ENCODE results near the gene DIP2A.
A peak's percentile ranks its signal among the peaks of the same experiment; 100 is the strongest.

Gene DIP2A

DNA sequence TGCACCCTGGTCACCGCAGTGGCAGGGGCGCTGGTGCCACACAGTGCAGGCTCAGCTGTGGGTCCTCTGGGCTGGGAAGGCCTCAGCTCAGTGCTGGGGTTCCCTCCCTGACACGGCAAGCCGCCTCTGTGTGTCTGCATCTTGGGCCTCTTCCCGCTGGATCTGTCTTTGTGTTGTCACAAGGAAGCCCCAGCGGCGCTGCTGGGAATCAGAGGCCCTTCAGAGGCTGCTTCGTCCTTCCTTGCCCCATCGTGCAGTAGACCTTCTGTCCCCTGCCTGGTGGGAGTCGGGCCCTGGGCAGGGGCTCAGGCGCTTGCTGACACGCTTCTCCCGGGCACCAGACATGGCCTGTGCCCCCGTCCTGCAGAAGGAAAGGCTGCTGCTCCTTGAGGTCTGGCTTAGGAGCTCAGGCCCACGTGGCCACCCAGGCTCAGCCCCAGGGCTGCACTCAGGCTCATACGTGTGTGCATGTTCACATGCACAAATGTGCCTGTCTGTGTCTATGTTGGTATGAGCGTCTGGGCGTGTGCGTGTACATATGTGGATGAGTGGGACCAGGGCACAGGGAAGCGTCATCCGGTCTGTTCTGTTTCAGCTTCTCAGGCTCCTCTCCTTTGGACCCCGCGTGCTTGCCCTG is 24.3 kb upstream of the DIP2A start:
- H2BK12ac ChIP-seq (ENCODE audit: low read length), result no peak overlapping the region
- no peak overlapping the region for H4K8ac ChIP-seq (ENCODE audit: low read depth, low read length)
- H3K4me1 ChIP-seq (ENCODE audit: control insufficient read depth in 2 of 2, insufficient read depth in 1 of 2, low read depth in 1 of 2, low read length in 2 of 2), result peaks cover 4 to 6% of the 10 kb centered on the region in 2 donors
- no CpG with 5 or more reads among the region's 23 CpGs for WGBS, 2 donors (ENCODE audit: extremely low coverage in 2 of 2, insufficient read length in 2 of 2, insufficient replicate concordance in 1 of 2)
- peak overlapping the region in 1 of 2 donors; percentile 9 for H3K4me3 ChIP-seq (ENCODE audit: low read length in 2 of 2)
- H3K36me3 ChIP-seq (replicated peaks in 1 of 2; ENCODE audit: control insufficient read depth in 2 of 2, insufficient read depth in 2 of 2, low read length in 2 of 2), result peaks cover 50 to 97% of the 10 kb centered on the region in 2 donors
- H4K91ac ChIP-seq (ENCODE audit: low read depth, low read length, poor library complexity), result no peak overlapping the region
- H3K18ac ChIP-seq (ENCODE audit: low read length), result peak overlapping the region; percentile 28
- H3K79me1 ChIP-seq (ENCODE audit: low read depth, low read length), result peaks cover 4% of the 10 kb centered on the region
- H3K9me3 ChIP-seq (replicated peaks in 1 of 2; ENCODE audit: control insufficient read depth in 2 of 2, insufficient read depth in 1 of 2, low read depth in 1 of 2, low read length in 2 of 2), result peaks cover 0 to 2% of the 10 kb centered on the region in 2 donors
- no peak overlapping the region for H2BK5ac ChIP-seq (ENCODE audit: low read length)
- no peaks in the 10 kb centered on the region for H3K27me3 ChIP-seq (ENCODE audit: control insufficient read depth in 3 of 3, insufficient read depth in 3 of 3, low read depth in 1 of 3, low read length in 3 of 3)
- no peak overlapping the region for H2AFZ ChIP-seq (ENCODE audit: low read length)
- no peak overlapping the region for H2BK120ac ChIP-seq (ENCODE audit: low read depth, low read length)
- no peak overlapping the region for H3K14ac ChIP-seq (ENCODE audit: low read length)
- H2AK5ac ChIP-seq (ENCODE audit: low read depth, low read length), result no peak overlapping the region
- H3K27ac ChIP-seq (replicated peaks; ENCODE audit: low read length), result no peak overlapping the region
- peak overlapping the region; percentile 55 for H3K23ac ChIP-seq (ENCODE audit: low read depth, low read length, poor library complexity)
- H2BK15ac ChIP-seq (ENCODE audit: low read length), result no peak overlapping the region
- no peak overlapping the region for H3K9ac ChIP-seq (ENCODE audit: low read depth, low read length, poor library complexity)
- no peak overlapping the region for H3K4me2 ChIP-seq (ENCODE audit: insufficient read depth, low read length, poor library complexity, severe bottlenecking)
- DNase-seq (ENCODE audit: low spot score), result no peak
- H3K4ac ChIP-seq (ENCODE audit: low read length), result no peak overlapping the region

DNA sequence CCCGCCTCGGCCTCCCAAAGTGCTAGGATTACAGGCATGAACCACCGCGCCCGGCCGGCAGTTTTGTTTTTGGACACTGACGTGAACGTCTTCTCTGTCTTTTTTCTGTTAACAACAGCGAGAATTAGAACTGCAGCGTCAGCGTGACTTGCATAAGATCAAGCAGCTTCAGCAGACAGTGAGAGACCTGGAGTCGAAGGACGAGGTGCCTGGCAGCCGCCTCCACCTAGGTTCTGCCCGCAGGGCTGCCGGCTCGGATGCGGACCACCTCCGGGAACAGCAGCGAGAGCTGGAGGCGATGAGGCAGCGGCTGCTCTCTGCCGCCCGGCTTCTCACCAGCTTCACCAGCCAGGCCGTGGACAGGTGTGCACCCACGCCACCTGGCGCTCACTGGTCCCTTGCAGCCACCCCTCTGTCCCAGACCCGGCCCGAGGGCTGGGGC is 22.9 kb upstream of the DIP2A start:
- Histone ChIP-seq H4K8ac (ENCODE audit: low read depth, low read length) (no peak overlapping the region), H3K4me1 (ENCODE audit: control insufficient read depth in 2 of 2, insufficient read depth in 1 of 2, low read depth in 1 of 2, low read length in 2 of 2) (peaks cover 4 to 6% of the 10 kb centered on the region in 2 donors), H3K27me3 (ENCODE audit: control insufficient read depth in 3 of 3, insufficient read depth in 3 of 3, low read depth in 1 of 3, low read length in 3 of 3) (no peaks in the 10 kb centered on the region), H3K18ac (ENCODE audit: low read length) (no peak overlapping the region), H3K9ac (ENCODE audit: low read depth, low read length, poor library complexity) (no peak overlapping the region), H3K9me3 (replicated peaks in 1 of 2; ENCODE audit: control insufficient read depth in 2 of 2, insufficient read depth in 1 of 2, low read depth in 1 of 2, low read length in 2 of 2) (peaks cover 0 to 2% of the 10 kb centered on the region in 2 donors), H3K14ac (ENCODE audit: low read length) (no peak overlapping the region), H3K79me1 (ENCODE audit: low read depth, low read length) (peaks cover 3% of the 10 kb centered on the region), H3K27ac (replicated peaks; ENCODE audit: low read length) (no peak overlapping the region), H2AK5ac (ENCODE audit: low read depth, low read length) (no peak overlapping the region), H3K36me3 (replicated peaks in 1 of 2; ENCODE audit: control insufficient read depth in 2 of 2, insufficient read depth in 2 of 2, low read length in 2 of 2) (peaks cover 48 to 97% of the 10 kb centered on the region in 2 donors), H2AFZ (ENCODE audit: low read length) (no peak overlapping the region), H2BK5ac (ENCODE audit: low read length) (no peak overlapping the region), H3K4ac (ENCODE audit: low read length) (no peak overlapping the region), H2BK12ac (ENCODE audit: low read length) (no peak overlapping the region), H3K4me2 (ENCODE audit: insufficient read depth, low read length, poor library complexity, severe bottlenecking) (no peak overlapping the region), H2BK15ac (ENCODE audit: low read length) (no peak overlapping the region), H2BK120ac (ENCODE audit: low read depth, low read length) (no peak overlapping the region), H3K23ac (ENCODE audit: low read depth, low read length, poor library complexity) (peak overlapping the region; percentile 43), H4K91ac (ENCODE audit: low read depth, low read length, poor library complexity) (no peak overlapping the region), H3K4me3 (ENCODE audit: low read length in 2 of 2) (no peak overlapping the region)
- no CpG with 5 or more reads among the region's 29 CpGs for WGBS, 2 donors (ENCODE audit: extremely low coverage in 2 of 2, insufficient read length in 2 of 2, insufficient replicate concordance in 1 of 2)
- DNase-seq (ENCODE audit: low spot score), result no peak

DNA sequence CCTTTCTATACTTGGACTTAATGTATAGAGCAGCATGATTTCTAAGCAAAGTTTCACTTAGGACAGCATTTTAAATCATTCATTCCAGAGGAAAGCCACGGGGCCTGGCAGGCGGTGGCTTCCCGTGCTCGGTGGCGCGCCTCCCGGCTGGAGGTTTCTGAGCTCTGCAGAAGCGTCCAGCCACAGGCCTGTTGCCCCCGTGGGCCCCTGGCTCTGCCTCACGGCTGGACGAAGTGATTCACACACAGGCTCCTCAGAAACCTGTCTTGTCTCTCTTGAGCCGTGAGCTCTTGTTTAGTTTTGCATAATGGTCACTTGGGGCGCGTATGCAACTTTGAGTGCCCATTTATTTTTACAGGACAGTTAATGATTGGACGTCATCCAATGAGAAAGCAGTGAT is 22.1 kb upstream of the DIP2A start:
- peaks cover 3% of the 10 kb centered on the region for H3K79me1 ChIP-seq (ENCODE audit: low read depth, low read length)
- H3K27ac ChIP-seq (replicated peaks; ENCODE audit: low read length), result no peak overlapping the region
- no peak overlapping the region for H2AFZ ChIP-seq (ENCODE audit: low read length)
- no peak overlapping the region for H2BK12ac ChIP-seq (ENCODE audit: low read length)
- peak overlapping the region; percentile 13 for H2BK5ac ChIP-seq (ENCODE audit: low read length)
- no peak overlapping the region for H3K4ac ChIP-seq (ENCODE audit: low read length)
- no peak overlapping the region for H3K9ac ChIP-seq (ENCODE audit: low read depth, low read length, poor library complexity)
- H3K4me1 ChIP-seq (ENCODE audit: control insufficient read depth in 2 of 2, insufficient read depth in 1 of 2, low read depth in 1 of 2, low read length in 2 of 2), result peaks cover 4 to 6% of the 10 kb centered on the region in 2 donors
- peaks cover 48 to 97% of the 10 kb centered on the region in 2 donors for H3K36me3 ChIP-seq (replicated peaks in 1 of 2; ENCODE audit: control insufficient read depth in 2 of 2, insufficient read depth in 2 of 2, low read length in 2 of 2)
- H4K8ac ChIP-seq (ENCODE audit: low read depth, low read length), result no peak overlapping the region
- DNase-seq (ENCODE audit: low spot score), result no peak
- H3K14ac ChIP-seq (ENCODE audit: low read length), result no peak overlapping the region
- no peak overlapping the region for H2BK15ac ChIP-seq (ENCODE audit: low read length)
- H3K18ac ChIP-seq (ENCODE audit: low read length), result no peak overlapping the region
- no CpG with 5 or more reads among the region's 15 CpGs for WGBS, 2 donors (ENCODE audit: extremely low coverage in 2 of 2, insufficient read length in 2 of 2, insufficient replicate concordance in 1 of 2)
- H3K4me3 ChIP-seq (ENCODE audit: low read length in 2 of 2), result no peak overlapping the region
- no peaks in the 10 kb centered on the region for H3K27me3 ChIP-seq (ENCODE audit: control insufficient read depth in 3 of 3, insufficient read depth in 3 of 3, low read depth in 1 of 3, low read length in 3 of 3)
- no peak overlapping the region for H2AK5ac ChIP-seq (ENCODE audit: low read depth, low read length)
- H3K9me3 ChIP-seq (replicated peaks in 1 of 2; ENCODE audit: control insufficient read depth in 2 of 2, insufficient read depth in 1 of 2, low read depth in 1 of 2, low read length in 2 of 2), result peaks cover 0 to 4% of the 10 kb centered on the region in 2 donors
- no peak overlapping the region for H2BK120ac ChIP-seq (ENCODE audit: low read depth, low read length)
- H3K4me2 ChIP-seq (ENCODE audit: insufficient read depth, low read length, poor library complexity, severe bottlenecking), result no peak overlapping the region
- no peak overlapping the region for H3K23ac ChIP-seq (ENCODE audit: low read depth, low read length, poor library complexity)
- no peak overlapping the region for H4K91ac ChIP-seq (ENCODE audit: low read depth, low read length, poor library complexity)

DNA sequence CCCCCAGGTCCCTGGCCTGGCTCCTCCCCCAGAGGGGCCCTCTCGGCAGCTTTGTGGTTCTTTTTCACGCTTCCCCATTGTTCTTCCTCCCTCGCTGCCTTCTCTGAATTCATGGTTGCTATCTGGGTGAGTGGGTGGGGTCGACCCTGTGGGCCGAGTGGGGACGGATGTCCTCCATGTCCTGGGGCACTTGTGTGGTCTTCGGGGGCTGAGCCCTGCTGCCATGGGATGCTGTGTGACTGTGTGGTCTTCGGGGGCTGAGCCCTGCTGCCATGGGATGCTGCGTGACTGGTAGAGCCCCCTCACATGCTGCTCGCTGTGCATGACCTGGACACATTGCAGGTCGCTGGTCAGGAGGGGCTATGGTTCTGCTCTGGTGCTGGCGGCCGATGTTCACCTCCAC is 21.6 kb upstream of the DIP2A start:
- Histone ChIP-seq H3K14ac (ENCODE audit: low read length) (no peak overlapping the region), H2BK12ac (ENCODE audit: low read length) (peak overlapping the region; percentile 41), H3K4me3 (ENCODE audit: low read length in 2 of 2) (peak overlapping the region in 1 of 2 donors; percentile 65), H2BK120ac (ENCODE audit: low read depth, low read length) (no peak overlapping the region), H3K4ac (ENCODE audit: low read length) (no peak overlapping the region), H3K9ac (ENCODE audit: low read depth, low read length, poor library complexity) (no peak overlapping the region), H4K91ac (ENCODE audit: low read depth, low read length, poor library complexity) (no peak overlapping the region), H3K23ac (ENCODE audit: low read depth, low read length, poor library complexity) (peak overlapping the region; percentile 68), H3K18ac (ENCODE audit: low read length) (peak overlapping the region; percentile 71), H2AK5ac (ENCODE audit: low read depth, low read length) (no peak overlapping the region), H3K9me3 (replicated peaks in 1 of 2; ENCODE audit: control insufficient read depth in 2 of 2, insufficient read depth in 1 of 2, low read depth in 1 of 2, low read length in 2 of 2) (peaks cover 0 to 4% of the 10 kb centered on the region in 2 donors), H3K27me3 (ENCODE audit: control insufficient read depth in 3 of 3, insufficient read depth in 3 of 3, low read depth in 1 of 3, low read length in 3 of 3) (no peaks in the 10 kb centered on the region), H3K36me3 (replicated peaks in 1 of 2; ENCODE audit: control insufficient read depth in 2 of 2, insufficient read depth in 2 of 2, low read length in 2 of 2) (peaks cover 49 to 97% of the 10 kb centered on the region in 2 donors), H2BK5ac (ENCODE audit: low read length) (peak overlapping the region; percentile 13), H4K8ac (ENCODE audit: low read depth, low read length) (no peak overlapping the region), H3K4me1 (ENCODE audit: control insufficient read depth in 2 of 2, insufficient read depth in 1 of 2, low read depth in 1 of 2, low read length in 2 of 2) (peaks cover 4 to 6% of the 10 kb centered on the region in 2 donors), H3K79me1 (ENCODE audit: low read depth, low read length) (peaks cover 3% of the 10 kb centered on the region), H3K4me2 (ENCODE audit: insufficient read depth, low read length, poor library complexity, severe bottlenecking) (no peak overlapping the region), H3K27ac (replicated peaks; ENCODE audit: low read length) (no peak overlapping the region), H2BK15ac (ENCODE audit: low read length) (peak overlapping the region; percentile 37), H2AFZ (ENCODE audit: low read length) (no peak overlapping the region)
- WGBS, 2 donors (ENCODE audit: extremely low coverage in 2 of 2, insufficient read length in 2 of 2, insufficient replicate concordance in 1 of 2), result no CpG with 5 or more reads among the region's 13 CpGs
- no peak for DNase-seq (ENCODE audit: low spot score)

Data from neuronal stem cell (in vitro differentiated cells).